ENCODE data around the gene DNAH2. TPM values are rescaled to one million over a fixed set of nuclear protein-coding genes. Genes with fewer than 3 reads are reported as not detected.
"Not testable (repeated sequence)": the region's sequence is repeated elsewhere in the genome, so short reads cannot be mapped to it uniquely, and the experiment has no call there.

DNAH2 gene
- polyA plus RNA-seq, 4 donors, result 0.29 to 0.49 (median 0.38) TPM

DNA sequence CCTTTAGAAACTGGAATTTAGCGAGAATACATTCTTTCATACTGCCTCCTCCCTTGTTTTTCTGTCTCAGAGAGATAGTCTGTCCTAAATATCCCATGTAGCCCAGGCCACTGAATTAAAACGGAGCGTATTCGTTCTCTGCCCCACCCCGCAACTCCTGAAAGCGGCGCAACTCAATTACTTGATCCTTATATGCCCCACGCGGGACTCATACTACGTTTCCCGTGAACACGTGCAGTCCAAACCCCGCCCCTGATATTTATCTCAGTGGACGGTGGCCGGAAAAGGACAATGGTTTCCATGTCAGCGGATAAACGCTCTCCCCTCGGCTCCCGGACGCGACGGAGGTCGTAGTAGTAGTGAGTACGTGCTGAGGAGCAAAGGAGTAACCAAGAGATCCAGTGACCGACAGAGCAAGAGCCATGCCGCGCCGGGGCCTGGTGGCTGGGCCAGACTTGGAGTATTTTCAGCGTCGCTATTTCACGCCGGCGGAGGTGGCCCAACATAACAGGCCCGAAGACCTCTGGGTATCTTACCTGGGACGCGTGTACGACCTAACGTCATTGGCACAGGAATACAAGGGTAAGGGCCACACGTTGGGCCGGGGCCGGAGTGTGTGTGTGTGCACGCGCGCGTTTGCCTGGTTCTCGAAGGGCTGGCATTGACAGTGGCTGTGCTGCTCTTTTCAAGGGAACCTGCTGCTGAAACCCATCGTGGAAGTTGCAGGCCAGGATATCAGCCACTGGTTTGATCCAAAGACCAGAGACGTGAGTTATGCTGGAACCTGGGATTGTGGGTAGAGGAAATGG, 140.4 kb downstream of the DNAH2 start, which contains the start of gene CYB5D1:
CYB5D1 (plus strand) TSS at position 291 of the 809 bp plus-strand sequence; CDS start at position 423, 132 bp downstream.
- DNase-seq (ENCODE audit: low read depth in 4 of 4, low spot score in 3 of 4), result peak in 3 of 4 donors; percentile 87 to 91 (median 90)

DNA sequence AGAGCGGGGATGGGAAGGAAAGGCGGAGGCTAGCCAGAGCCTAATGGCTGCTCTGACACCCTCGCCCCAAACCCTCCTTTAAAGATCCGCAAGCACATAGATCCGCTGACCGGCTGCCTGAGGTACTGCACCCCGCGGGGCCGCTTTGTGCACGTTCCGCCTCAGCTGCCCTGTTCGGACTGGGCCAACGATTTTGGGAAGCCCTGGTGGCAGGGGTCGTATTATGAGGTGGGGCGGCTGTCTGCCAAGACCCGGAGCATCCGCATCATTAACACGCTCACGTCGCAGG, 140.9 kb downstream of the DNAH2 start:
- DNase-seq (ENCODE audit: low read depth in 4 of 4, low spot score in 3 of 4), result no peak

GRCh38 chr17:7859028-7859427, 141.5 kb downstream of the DNAH2 start:
- no peak for DNase-seq (ENCODE audit: low read depth in 4 of 4, low spot score in 3 of 4)

DNA sequence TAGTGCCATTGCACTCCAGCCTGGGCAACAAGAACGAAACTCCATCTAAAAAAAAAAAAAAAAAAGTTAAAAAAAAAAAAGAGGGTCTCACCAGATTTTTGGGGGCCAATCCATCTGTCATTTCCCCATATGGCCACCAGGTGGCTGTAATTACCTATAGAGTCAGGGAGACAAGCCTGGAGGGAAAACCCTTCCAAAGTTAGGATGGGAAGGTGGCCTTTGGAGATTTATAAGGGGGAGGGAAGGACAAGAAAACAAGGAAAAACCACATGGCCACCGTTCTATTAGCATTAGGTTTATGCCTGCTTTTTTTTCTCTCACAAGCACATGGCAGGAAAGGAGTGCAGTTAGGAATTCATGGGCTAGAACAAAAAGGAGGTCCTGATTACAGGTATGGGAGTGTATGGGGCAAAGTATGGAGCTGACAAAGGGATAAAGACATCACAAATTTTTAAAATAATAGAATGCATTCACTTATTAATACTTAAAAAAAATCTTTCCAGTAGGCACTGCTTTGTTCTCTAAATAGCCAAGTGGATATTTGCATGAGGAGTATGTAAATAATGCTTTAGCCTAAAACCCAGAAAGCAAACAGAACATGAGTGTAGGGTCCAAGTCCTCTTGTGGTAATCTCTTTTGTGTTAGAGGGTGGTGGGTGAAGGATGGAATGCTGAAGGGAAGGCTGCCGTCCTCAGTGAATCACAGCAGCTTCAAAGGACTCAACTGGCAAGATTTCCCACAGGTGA, 145.3 kb downstream of the DNAH2 start:
- peak in 1 of 4 donors; percentile 56 for DNase-seq (ENCODE audit: low read depth in 4 of 4, low spot score in 3 of 4)

GRCh38 chr17:7864384-7864783, 146.8 kb downstream of the DNAH2 start:
- DNase-seq (ENCODE audit: low read depth in 4 of 4, low spot score in 3 of 4), result not testable (repeated sequence)

DNA sequence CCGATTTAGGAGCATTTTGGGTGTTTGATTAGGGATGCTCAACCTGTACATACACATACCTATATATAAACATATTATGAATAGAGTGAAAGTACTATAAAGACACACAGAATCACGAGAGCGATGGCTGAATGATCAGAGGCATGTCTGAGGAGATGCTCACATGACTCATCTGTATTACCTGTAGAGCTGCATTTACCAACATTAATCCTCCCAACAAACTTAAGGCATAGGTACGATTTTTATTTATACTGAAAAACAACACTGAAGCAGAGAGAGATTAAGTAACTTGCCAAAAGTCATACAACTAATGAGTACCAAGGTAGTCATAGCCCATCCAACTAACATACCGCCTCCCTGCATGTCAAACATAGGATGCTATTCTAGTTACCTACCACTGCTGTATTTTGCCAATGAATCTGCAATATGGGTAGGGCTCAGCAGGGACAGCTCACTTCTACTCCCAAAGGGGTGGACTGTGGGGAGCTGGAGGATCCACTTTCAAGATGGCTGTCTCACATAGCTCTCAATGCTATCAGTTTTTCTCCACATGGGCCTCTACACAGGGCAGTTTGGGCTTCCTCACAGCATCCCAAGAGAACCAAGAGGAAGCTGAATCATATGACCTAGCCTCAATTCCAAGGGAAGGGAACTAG, 147.6 kb downstream of the DNAH2 start:
- DNase-seq (ENCODE audit: low read depth in 4 of 4, low spot score in 3 of 4), result no peak

GRCh38 chr17:7867881-7868329, 150.4 kb downstream of the DNAH2 start:
- no peak for DNase-seq (ENCODE audit: low read depth in 4 of 4, low spot score in 3 of 4)

DNA sequence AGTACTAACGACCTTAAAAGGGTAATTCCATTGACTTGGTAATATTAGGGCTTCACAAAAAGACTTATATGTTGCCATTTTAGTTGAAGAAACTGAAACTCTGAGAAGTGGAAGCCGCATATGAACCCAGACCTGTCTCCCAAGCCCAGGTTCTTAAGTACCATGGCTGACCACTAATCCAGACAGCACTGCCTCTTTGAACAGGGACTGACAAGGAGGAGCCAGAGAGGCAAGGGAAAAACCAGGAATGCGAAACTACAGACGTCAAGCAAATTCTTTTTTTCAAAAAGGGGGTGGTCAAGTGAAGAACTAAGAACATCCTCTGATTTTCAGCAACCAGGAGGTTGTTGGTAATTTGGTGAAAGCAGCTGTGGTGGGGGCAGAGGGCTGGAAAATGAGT, 155.5 kb downstream of the DNAH2 start:
- no peak for DNase-seq (ENCODE audit: low read depth in 4 of 4, low spot score in 3 of 4)

- no peak for DNase-seq (ENCODE audit: low read depth in 4 of 4, low spot score in 3 of 4)
Observed at GRCh38 chr17:7875804-7876370, 158.3 kb downstream of the DNAH2 start.

GRCh38 chr17:7878234-7878633, 160.7 kb downstream of the DNAH2 start:
- no peak for DNase-seq (ENCODE audit: low read depth in 4 of 4, low spot score in 3 of 4)

DNA sequence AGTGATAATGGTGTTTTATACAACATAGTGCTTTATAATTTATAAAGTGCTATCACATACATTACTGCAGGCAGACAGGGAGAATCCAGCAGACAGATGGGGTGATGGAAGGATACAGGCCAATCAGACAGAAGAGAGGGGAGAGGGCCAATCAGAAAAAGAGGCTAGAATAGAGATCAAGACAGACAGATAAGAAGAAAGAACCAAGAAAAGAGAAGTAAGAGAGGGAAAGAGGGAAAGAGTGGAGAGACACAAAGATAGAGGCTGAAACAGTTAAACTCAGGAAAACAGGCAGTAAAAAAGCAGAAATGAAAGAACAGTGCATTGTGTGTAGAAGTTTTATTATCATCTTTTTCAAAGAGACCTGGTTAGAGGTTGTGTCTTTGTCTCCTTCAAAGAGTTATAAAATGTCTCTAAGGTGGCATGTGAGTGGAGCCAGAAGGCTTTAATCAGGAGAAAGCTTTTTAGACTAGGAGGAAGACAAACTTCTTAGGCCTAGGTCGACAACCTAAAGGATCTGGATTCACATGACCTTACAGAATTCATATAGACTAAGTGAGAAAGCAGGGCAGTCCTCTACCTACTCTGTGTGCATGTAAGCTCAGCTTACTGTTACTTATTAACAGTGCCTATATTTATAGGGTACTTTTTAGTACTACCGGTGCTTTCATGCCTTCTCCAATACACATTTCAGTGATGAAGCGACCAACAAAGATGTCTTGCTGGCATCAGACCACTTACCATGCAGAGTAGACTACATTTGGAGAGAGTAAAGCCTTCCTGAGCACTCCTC, 162.7 kb downstream of the DNAH2 start:
- DNase-seq (ENCODE audit: low read depth in 4 of 4, low spot score in 3 of 4), result no peak

GRCh38 chr17:7881276-7882054, 163.9 kb downstream of the DNAH2 start:
- no peak for DNase-seq (ENCODE audit: low read depth in 4 of 4, low spot score in 3 of 4)

- no peak for DNase-seq (ENCODE audit: low read depth in 4 of 4, low spot score in 3 of 4)
Observed at GRCh38 chr17:7882068-7882467, 164.5 kb downstream of the DNAH2 start.

DNA sequence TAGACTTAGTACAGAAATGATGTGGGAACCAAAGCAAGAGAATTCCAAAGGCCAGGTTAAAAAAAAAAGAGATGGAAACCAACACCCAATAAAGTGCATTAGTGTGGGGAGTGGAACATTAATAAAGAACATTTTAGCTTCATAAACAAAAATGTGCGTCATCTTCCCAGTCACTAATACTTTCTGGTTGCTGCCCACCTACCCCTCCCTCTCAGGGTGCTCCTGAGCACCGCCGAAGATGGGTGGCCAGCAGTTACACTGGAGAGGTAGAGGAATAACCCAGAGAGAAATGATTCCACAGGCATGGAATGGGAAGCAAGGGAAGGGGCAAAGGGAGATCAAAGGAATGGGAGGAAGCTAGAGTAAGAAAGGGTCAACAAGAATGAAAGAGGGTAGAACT, 165.1 kb downstream of the DNAH2 start:
- DNase-seq (ENCODE audit: low read depth in 4 of 4, low spot score in 3 of 4), result no peak

Other genes with a start within 250 kb of the DNAH2 start
- gene ZBTB4, start 238.1 kb upstream of the DNAH2 start, polyA plus RNA-seq (ENCODE audit: insufficient read length in 4 of 4), result 10 to 100 TPM; 36.1 to 46.1 (median 43.4) TPM
- gene SLC35G6, start 236.3 kb upstream of the DNAH2 start, polyA plus RNA-seq (ENCODE audit: insufficient read length in 4 of 4), result under 1 TPM in 2 of 4 donors, not detected in 2; 0.12 to 0.46 TPM
- gene POLR2A, start 233.4 kb upstream of the DNAH2 start, polyA plus RNA-seq (ENCODE audit: insufficient read length in 4 of 4), result 100 to 1,000 TPM; 105 to 159 (median 123) TPM
- gene TNFSF12, start 168.7 kb upstream of the DNAH2 start, polyA plus RNA-seq (ENCODE audit: insufficient read length in 4 of 4), result 10 to 100 TPM; 20.3 to 43.5 (median 25.8) TPM
- gene TNFSF13, start 159.0 kb upstream of the DNAH2 start, polyA plus RNA-seq (ENCODE audit: insufficient read length in 4 of 4), result 10 to 100 TPM in 3 of 4 donors, 1 to 10 TPM in 1; 7.1 to 15.7 (median 12.7) TPM
- 10 to 100 TPM; 57.4 to 83.0 (median 73.6) TPM for gene SENP3, start 155.8 kb upstream of the DNAH2 start, polyA plus RNA-seq (ENCODE audit: insufficient read length in 4 of 4)
- 10 to 100 TPM; 32.3 to 70.7 (median 54.9) TPM for gene CD68, start 138.1 kb upstream of the DNAH2 start, polyA plus RNA-seq (ENCODE audit: insufficient read length in 4 of 4)
- gene MPDU1, start 133.9 kb upstream of the DNAH2 start, polyA plus RNA-seq (ENCODE audit: insufficient read length in 4 of 4), result 100 to 1,000 TPM in 3 of 4 donors, 10 to 100 TPM in 1; 75.1 to 114 (median 112) TPM
- 10 to 100 TPM in 1 of 4 donors, 1 to 10 TPM in 3; 2.5 to 10.5 (median 3.6) TPM for gene SOX15, start 127.7 kb upstream of the DNAH2 start, polyA plus RNA-seq (ENCODE audit: insufficient read length in 4 of 4)
- gene FXR2, start 102.8 kb upstream of the DNAH2 start, polyA plus RNA-seq (ENCODE audit: insufficient read length in 4 of 4), result 10 to 100 TPM; 42.8 to 55.0 (median 45.2) TPM
- gene SAT2, start 89.9 kb upstream of the DNAH2 start, polyA plus RNA-seq (ENCODE audit: insufficient read length in 4 of 4), result 100 to 1,000 TPM in 3 of 4 donors, 10 to 100 TPM in 1; 86.6 to 152 (median 114) TPM
- 1 to 10 TPM; 2.3 to 5.1 (median 4.0) TPM for gene SHBG, start 87.6 kb upstream of the DNAH2 start, polyA plus RNA-seq (ENCODE audit: insufficient read length in 4 of 4)
- 10 to 100 TPM; 18.3 to 27.3 (median 20.5) TPM for gene ATP1B2, start 66.8 kb upstream of the DNAH2 start, polyA plus RNA-seq (ENCODE audit: insufficient read length in 4 of 4)
- 10 to 100 TPM; 45.1 to 75.9 (median 70.2) TPM for gene TP53, start 30.3 kb upstream of the DNAH2 start, polyA plus RNA-seq (ENCODE audit: insufficient read length in 4 of 4)
- gene WRAP53, start 29.3 kb upstream of the DNAH2 start, polyA plus RNA-seq (ENCODE audit: insufficient read length in 4 of 4), result 10 to 100 TPM in 3 of 4 donors, 1 to 10 TPM in 1; 9.0 to 17.0 (median 12.8) TPM
- 10 to 100 TPM; 19.8 to 32.6 (median 23.4) TPM for gene EFNB3, start 12.5 kb upstream of the DNAH2 start, polyA plus RNA-seq (ENCODE audit: insufficient read length in 4 of 4)
- 10 to 100 TPM; 18.4 to 30.7 (median 23.3) TPM for gene KDM6B, start 116.5 kb downstream of the DNAH2 start, polyA plus RNA-seq (ENCODE audit: insufficient read length in 4 of 4)
- 10 to 100 TPM; 13.4 to 26.9 (median 24.7) TPM for gene TMEM88, start 137.3 kb downstream of the DNAH2 start, polyA plus RNA-seq (ENCODE audit: insufficient read length in 4 of 4)
- 100 to 1,000 TPM in 1 of 4 donors, 10 to 100 TPM in 3; 60.5 to 133 (median 65.9) TPM for gene NAA38, start 139.8 kb downstream of the DNAH2 start, polyA plus RNA-seq (ENCODE audit: insufficient read length in 4 of 4)
- 10 to 100 TPM; 10.6 to 28.9 (median 24.4) TPM for gene CYB5D1, start 140.3 kb downstream of the DNAH2 start, polyA plus RNA-seq (ENCODE audit: insufficient read length in 4 of 4)
- 100 to 1,000 TPM; 146 to 213 (median 186) TPM for gene CHD3, start 171.0 kb downstream of the DNAH2 start, polyA plus RNA-seq (ENCODE audit: insufficient read length in 4 of 4)
- 1 to 10 TPM; 3.9 to 6.4 (median 4.9) TPM for gene RNF227, start 198.5 kb downstream of the DNAH2 start, polyA plus RNA-seq (ENCODE audit: insufficient read length in 4 of 4)
- 10 to 100 TPM in 3 of 4 donors, 1 to 10 TPM in 1; 9.6 to 28.0 (median 15.3) TPM for gene KCNAB3, start 212.1 kb downstream of the DNAH2 start, polyA plus RNA-seq (ENCODE audit: insufficient read length in 4 of 4)
- 100 to 1,000 TPM in 3 of 4 donors, 10 to 100 TPM in 1; 90.8 to 137 (median 132) TPM for gene TRAPPC1, start 214.2 kb downstream of the DNAH2 start, polyA plus RNA-seq (ENCODE audit: insufficient read length in 4 of 4)
- 10 to 100 TPM; 44.2 to 67.3 (median 54.4) TPM for gene CNTROB, start 214.5 kb downstream of the DNAH2 start, polyA plus RNA-seq (ENCODE audit: insufficient read length in 4 of 4)